Right hindlimb (tissue), 1 donor: ENCODE data around the gene CBX1.
A peak's percentile ranks its signal among the peaks of the same experiment; 100 is the strongest.

Experiments used
- DNase-seq: peaks from one replicate; pipeline ENCODE4 v3.0.0-alpha.2; 2018

The CBX1 gene

DNA sequence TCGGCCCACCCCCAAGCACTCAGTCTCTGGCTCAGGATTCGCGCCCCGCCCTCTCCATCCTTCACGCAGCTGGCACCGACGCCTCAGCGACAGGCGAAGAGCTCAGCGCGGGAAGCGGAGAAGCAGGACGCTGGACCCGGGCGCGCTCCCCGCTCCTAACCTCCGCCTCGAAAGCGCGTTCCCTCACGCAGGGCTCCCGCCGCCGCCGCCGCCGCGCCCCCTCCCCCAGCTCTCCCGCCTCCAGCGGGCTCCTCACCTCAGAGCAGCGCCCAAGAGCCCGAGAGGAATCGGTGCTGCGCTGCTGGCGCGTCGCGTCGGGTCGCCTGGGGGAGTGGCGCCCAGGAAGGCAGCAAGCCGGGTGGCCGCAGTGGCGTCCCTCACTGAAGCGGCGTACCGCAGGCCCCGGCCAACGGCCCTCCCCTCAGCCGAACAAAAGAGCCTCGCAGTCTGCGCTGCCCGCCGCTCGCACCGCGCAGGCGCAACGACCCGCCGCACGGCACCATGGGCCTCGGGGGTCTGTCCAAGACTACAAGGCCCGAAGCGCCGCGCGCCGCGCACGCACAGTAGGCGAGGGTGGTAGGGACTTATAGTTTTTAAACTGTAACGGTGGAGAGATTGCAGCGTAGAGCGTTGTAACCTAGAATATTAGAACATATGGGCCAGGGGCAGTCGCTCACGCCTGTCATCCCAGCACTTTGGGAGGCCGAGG lies at the start of gene CBX1:
Gene CBX1, minus strand, starts transcription at position 467 of the 709 bp plus-strand sequence. CDS start 24,474 bp downstream, outside the sequence.
- DNase-seq = peak; percentile 97

DNA sequence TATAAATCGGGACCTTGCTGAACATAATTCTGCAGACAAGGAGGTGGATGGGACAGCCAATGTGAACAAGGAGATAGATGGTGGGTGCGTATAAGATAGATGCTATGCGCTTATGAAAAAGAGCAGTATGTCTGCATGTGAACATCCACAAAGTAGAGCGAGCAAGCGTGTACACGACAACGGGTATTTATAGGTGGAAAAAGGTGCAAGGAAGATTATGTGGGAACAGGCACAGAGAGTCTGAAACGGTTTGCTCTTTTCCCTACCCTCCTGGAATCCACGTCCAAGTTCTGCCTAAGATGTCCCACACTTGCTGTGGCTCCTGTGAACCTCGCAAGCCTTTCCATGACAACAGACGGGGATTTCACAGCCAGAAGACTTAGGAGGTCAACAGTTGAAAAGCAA lies 49.3 kb upstream of the CBX1 start:
- DNase-seq = no peak

DNA sequence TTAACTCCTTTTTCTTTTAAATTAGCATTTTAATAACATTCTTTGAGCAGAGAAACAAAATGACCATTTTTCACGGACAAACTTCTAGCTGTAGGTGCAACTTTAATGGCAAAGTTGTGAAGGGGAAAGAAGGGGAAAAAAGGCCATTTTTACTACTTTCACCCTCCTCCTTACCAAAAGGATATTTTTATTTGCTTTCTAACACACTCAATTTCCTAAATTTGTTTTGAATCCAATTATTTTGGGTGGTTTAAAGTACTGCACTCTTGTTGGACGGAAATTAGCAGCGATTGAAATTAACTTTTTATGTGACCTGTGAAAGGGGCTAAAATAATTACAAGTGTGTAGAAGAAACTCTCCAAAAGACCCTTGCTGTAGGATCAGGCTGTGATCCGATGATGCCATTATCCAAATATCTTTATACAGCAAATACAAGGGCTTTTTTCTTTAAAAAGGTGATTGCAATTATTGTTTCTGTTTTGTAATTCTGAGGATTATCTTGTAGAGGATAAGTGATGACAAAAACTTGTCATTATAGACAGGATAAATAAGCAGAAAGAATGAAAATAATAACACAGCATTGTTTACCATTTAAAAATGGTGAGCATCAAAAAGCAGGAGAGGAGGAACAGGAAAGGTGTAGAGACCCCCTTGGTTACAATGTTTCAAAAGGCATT lies 48.6 kb upstream of the CBX1 start:
- DNase-seq = no peak

DNA sequence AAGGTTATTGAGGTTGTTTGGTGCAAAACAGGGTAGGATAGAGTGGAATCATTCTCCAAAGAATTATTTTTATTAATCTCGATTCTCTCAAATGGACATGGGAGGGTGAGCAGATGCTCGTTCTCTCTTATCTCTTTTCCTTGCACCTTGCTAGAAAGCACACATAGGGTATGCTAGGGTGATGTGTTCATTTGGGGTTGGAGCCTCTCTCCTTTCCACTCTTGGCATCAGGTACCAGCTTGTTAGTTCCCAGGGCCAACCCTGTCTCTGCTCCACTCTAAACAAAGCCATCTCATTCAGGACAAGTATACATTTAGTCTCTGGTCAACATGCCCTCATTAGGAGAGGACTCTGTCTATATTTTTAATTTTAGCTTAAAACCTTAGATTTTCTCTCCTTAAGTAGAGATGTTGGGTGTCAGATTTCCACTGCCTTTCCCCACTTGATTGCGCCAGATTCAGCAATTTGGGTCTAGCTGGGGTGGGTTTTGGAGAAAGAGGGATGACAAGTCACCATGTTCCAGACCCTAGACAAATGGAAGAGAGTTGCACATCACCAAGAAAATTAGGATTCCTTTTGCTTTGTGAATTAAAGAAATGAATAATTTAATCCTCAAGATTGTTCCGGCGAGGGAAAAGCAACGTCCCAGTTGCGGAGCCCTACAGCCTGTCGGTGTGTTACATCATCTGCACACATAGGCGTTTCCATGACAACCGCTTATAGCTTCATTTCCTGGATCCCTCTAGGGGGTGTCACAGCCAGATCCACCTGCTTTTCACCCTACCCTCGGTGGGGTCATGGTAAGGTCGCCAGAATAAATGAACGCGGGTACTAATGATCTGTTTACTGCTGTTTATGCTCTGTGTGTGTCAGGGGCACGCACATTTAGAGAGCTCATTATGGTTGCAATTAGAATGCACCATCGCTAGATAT lies 47.8 kb upstream of the CBX1 start:
- DNase-seq = no peak

DNA sequence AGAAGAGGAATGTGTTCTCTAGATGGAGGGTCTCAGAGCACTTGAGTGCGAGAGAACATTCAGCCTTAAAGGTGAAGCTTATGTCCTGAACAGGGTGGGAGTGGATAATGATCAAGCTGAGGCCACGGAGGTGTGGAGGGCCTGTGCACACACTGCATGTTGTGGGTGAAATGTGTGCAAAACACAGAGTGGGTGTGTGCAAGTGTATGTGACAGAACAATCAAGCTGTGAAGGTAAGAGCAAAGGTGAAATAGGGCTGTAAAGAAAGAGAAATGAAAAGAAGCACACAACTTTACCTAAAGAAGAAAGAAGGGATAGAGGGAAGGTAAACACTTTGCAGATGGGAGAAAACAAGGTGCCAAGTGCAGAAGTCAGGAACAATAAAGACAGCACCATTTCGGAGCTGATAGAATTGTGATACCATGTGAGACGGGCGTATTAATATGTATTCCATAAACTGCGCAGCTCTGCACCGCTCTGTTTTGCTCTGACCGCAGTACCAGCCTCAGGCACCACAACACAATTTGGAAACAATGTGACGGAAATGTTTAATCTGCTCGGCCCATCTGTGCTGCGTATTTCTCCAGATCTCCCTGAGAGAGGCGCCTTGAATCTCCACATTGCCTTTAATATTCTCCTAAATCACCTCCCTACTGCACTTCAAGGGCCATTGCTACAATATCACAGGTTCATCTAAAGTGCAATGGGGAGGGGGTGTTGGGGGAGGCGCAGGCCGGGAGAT lies 46.9 kb upstream of the CBX1 start:
- DNase-seq = no peak

DNA sequence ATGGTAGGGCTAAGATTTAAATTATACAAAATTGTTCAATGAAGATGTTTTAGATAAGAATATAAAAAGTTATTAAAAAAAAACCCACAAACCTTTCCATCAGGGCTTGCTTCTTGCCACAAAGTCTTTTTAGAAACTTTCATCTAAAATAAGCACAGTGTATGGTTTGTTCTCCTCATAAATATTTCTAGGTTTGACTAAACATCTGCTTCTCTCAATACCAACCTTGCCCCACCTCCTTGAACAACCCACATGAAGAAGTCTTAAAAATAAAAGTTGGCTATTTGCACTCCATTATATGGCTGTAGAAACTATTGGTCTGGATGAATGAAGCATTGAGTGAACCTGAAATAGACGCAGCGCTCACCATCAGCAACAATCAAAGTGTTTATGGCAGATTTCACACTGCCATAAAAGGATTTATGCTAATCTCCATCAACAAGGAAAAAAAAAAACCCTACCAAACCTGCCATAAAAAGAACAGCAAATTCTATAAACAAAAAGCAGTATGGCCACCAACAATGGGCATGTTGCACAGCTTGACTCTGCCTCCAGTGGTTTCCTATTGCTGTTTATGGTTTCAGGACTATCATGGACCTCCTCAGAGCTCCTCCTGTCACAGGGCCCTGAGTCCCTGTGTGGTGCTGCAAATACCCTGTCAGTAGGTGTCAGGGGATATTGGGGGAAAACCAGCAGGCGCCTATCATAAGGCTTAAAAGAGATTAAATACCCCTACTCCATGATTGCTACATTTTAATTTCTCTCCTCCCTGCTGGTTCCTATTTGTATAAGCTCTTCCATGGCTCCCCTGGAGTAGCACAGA lies 43.9 kb upstream of the CBX1 start:
- no peak for DNase-seq

DNA sequence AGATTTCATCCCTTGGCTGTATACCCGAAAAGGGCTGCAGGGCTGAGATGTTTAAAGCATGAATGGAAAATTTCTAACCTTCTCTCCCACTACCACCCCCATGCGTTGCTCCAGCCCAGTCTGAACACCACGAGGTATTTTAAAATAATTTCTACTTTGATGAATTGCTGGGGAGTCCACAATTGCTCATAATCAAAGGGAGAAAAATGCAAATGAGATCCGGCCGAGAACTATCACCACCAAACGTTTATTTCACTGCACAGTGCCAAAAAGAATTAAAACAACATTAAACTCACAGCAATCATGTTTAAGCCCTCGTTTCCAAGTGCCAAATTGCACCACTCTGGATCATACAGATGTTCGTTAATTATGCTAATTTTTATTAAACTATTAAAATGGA lies 43.0 kb upstream of the CBX1 start:
- DNase-seq = no peak

GRCh38 chr17:48143629-48144028 lies 42.4 kb upstream of the CBX1 start:
- DNase-seq = no peak

- no peak for DNase-seq
Observed at GRCh38 chr17:48139944-48140343, 38.7 kb upstream of the CBX1 start.

GRCh38 chr17:48137656-48138055 lies 36.4 kb upstream of the CBX1 start:
- no peak for DNase-seq

GRCh38 chr17:48134912-48135480 lies 33.7 kb upstream of the CBX1 start:
- DNase-seq = no peak

DNA sequence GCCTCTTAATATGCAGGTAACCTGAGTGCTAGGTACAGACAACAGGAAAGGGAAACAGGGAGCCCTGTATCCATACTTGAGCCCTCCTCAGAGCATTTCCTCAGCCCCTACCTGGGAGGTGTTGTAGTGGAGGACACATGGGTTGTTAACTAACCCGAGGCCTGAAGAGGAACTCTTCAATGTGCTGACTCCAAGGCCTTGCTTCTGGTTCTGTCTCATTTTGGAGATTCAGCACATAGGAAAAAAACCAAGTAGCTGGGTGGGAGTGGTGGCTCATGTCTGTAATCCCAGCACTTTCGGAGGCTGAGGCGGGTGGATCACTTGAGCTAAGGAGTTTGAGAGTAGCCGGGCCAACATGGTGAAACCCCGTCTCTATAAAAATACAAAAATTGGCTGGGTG lies 31.1 kb upstream of the CBX1 start:
- no peak for DNase-seq

GRCh38 chr17:48131216-48131824 lies 30.0 kb upstream of the CBX1 start:
- peak; percentile 68 for DNase-seq

DNA sequence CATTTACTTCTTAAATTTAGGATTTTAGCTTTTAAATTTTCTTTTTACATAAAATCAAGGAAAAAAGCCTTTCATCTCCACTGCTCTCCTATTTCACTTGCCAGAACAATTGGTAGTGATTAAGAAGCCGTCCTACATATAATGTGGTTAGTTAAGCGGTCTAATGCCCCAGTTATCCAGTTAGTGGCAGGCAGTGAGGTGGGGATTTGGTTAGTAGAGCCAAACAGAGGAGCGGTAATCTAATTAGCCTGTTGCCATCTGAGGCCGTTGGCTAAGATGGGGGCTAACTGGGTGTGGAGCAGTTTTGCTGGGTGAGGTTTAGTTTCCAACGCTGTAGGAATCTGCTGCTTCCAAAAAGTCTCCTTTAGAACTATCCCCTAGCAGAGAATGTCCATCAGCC lies 28.7 kb upstream of the CBX1 start:
- no peak for DNase-seq

DNA sequence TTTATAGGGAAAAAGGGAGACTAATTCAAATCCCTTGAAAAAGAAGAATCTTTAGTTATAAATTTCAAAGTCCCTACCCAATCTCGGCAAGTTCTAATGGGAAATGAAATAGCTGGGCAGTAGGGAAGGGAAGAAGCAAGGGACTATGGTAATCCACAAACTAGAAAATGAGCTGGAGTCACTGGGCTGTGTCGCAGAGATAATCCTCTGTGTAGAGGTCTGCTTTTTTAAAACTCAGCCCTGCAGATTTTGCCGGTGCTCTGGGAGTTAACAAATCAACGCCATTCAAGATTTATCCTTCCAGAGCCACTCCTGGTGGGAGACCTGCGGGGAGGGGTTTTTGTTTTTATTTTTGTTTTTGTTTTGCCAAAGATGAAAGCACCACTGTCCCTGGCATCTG lies 27.1 kb upstream of the CBX1 start:
- no peak for DNase-seq

DNA sequence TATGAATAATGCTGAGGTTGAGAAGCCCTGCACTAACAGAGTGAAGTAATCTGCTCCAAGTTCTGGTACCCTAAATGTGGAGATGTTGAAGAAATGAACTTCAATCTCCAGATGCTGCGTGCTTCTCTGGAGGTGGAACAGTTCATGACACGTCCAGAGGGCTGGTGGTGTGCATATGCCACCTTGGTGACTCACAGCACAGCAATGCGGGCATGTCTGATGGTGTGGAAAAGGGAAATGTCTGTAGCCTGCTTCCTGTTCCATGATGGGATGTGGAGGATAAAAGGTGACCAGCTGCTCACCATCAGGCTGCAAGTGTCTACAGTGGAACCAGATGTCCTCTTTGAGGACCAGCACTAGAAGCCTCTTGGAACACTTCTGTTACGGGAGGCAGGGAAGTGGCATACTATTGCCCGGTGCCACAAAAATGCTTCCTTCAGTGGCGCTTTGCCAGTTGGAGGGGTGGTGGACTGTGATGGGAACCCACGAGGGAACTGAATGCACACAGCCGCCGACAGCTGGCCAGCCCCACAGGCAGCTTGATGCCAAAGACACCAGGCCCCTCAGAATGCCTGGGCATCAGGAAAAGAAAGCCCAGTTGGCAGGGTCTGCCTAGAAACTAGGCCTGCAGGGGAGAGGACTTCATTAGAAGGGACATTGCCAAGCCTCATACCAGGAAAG lies 26.2 kb upstream of the CBX1 start:
- DNase-seq = no peak

DNA sequence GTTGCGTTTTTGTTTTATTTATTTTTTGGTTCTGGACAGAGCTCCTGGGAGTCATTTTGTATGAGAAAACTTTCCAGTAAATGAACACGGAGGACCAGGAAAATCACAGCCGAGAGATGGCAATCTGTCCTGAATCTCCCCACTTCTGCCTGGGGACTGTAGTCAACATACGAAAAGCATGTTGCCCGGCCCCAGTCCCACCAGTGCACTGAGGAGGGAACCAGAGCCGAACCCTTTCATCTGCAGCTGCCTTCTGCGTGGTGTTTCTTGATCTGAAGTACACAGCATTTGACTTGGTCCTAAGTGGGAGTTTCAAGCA lies 25.2 kb upstream of the CBX1 start:
- DNase-seq = no peak

- no peak for DNase-seq
Observed at GRCh38 chr17:48125829-48126531, 24.7 kb upstream of the CBX1 start.

- no peak for DNase-seq
Observed at GRCh38 chr17:48123776-48124388, 22.6 kb upstream of the CBX1 start.

- DNase-seq = no peak
Observed at GRCh38 chr17:48123111-48123510, 21.8 kb upstream of the CBX1 start.
